Right lobe of liver (tissue), 4 donors: ENCODE data around the gene ANKRD11.

Experiments used
- POLR2A ChIP-seq: fragments of 450-650 bp; IDR thresholded peaks from one replicate; pipeline ENCODE4 v1.6.1; 2017; ENCODE audit warnings: antibody characterized with exemption, mild to moderate bottlenecking
- TF ChIP-seq, protein P1 (sequence below), 4 donors: fragments of 200-600 bp in 3 of 4; fragments of 450-650 bp in 1 of 4; IDR thresholded peaks; one replicate each; pipeline versions ENCODE4 v1.5.1 to v1.8.0; 2016 to 2022; ENCODE audit warnings: antibody characterized with exemption in 4 of 4, mild to moderate bottlenecking in 2 of 4
- donor health status: DM: no; HTN: no; CAD: no.
- donor health status: DM: no; HTN: no; CAD: no.
- donor health status: DM: no; HTN: yes; CAD: no.

DNA sequence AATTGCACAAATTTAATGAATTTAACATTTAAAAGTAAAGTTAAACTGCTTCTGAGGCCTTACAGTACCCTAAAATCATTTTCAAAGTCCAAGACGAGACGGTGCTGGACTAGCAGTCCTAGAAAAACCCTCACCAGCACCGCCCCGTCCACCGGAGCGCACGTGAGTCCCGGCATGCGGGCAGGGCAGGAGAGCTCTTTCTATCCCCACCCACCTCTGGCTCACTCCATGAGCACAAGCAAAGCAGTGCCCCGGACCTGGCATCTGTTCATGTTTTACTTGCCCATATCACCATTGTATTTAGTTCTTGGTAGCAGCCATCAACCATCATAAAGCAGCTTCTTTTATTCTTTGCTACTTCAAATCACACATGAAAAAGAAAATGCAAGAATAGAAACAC is 41.7 kb downstream of the ANKRD11 start:
- no peak for TF ChIP-seq POLR2A
- TF ChIP-seq, protein P1, sequence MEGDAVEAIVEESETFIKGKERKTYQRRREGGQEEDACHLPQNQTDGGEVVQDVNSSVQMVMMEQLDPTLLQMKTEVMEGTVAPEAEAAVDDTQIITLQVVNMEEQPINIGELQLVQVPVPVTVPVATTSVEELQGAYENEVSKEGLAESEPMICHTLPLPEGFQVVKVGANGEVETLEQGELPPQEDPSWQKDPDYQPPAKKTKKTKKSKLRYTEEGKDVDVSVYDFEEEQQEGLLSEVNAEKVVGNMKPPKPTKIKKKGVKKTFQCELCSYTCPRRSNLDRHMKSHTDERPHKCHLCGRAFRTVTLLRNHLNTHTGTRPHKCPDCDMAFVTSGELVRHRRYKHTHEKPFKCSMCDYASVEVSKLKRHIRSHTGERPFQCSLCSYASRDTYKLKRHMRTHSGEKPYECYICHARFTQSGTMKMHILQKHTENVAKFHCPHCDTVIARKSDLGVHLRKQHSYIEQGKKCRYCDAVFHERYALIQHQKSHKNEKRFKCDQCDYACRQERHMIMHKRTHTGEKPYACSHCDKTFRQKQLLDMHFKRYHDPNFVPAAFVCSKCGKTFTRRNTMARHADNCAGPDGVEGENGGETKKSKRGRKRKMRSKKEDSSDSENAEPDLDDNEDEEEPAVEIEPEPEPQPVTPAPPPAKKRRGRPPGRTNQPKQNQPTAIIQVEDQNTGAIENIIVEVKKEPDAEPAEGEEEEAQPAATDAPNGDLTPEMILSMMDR (IDR thresholded peaks at IDR 0.05): no peak
